ENCODE results near the gene C19orf12.

Gene C19orf12

GRCh38 chr19:29655648-29656335, 59.3 kb downstream of the C19orf12 start:
- Histone ChIP-seq H3K4me3 (ENCODE audit: low read depth, low read length) (no peak overlapping the region), H3K27ac (no peak overlapping the region), H3K36me3 (replicated peaks) (no peaks in the 10 kb centered on the region), H3K27me3 (replicated peaks) (peaks cover 3% of the 10 kb centered on the region)
- DNase-seq, result no peak
- no peak for TF ChIP-seq CTCF (IDR thresholded peaks at IDR 0.05; ENCODE audit: low read depth, low read length, missing control alignments)
- in situ Hi-C loops (cut with HindIII; ENCODE audit: low pct_ligation_motif_present, low sequenced_read_pairs), result no loop called here

- no peak for DNase-seq
- in situ Hi-C loops (cut with HindIII; ENCODE audit: low pct_ligation_motif_present, low sequenced_read_pairs), result no loop called here
- TF ChIP-seq CTCF (IDR thresholded peaks at IDR 0.05; ENCODE audit: low read depth, low read length, missing control alignments), result no peak
- Histone ChIP-seq H3K4me3 (ENCODE audit: low read depth, low read length) (no peak overlapping the region), H3K36me3 (replicated peaks) (no peaks in the 10 kb centered on the region), H3K27ac (no peak overlapping the region), H3K27me3 (replicated peaks) (peaks cover 3% of the 10 kb centered on the region)
Observed at GRCh38 chr19:29653398-29653797, 61.7 kb downstream of the C19orf12 start.

- in situ Hi-C loops (cut with HindIII; ENCODE audit: low pct_ligation_motif_present, low sequenced_read_pairs), result no loop called here
- Histone ChIP-seq H3K27ac (no peak overlapping the region), H3K4me3 (ENCODE audit: low read depth, low read length) (no peak overlapping the region), H3K36me3 (replicated peaks) (no peaks in the 10 kb centered on the region), H3K27me3 (replicated peaks) (peaks cover 3% of the 10 kb centered on the region)
- DNase-seq, result no peak
- TF ChIP-seq CTCF (IDR thresholded peaks at IDR 0.05; ENCODE audit: low read depth, low read length, missing control alignments), result no peak
Observed at GRCh38 chr19:29651622-29652394, 63.3 kb downstream of the C19orf12 start.

GRCh38 chr19:29650772-29651387, 64.2 kb downstream of the C19orf12 start:
- in situ Hi-C loops (cut with HindIII; ENCODE audit: low pct_ligation_motif_present, low sequenced_read_pairs), result no loop called here
- Histone ChIP-seq H3K27me3 (replicated peaks) (peaks cover 3% of the 10 kb centered on the region), H3K27ac (no peak overlapping the region), H3K36me3 (replicated peaks) (no peaks in the 10 kb centered on the region), H3K4me3 (ENCODE audit: low read depth, low read length) (no peak overlapping the region)
- no peak for TF ChIP-seq CTCF (IDR thresholded peaks at IDR 0.05; ENCODE audit: low read depth, low read length, missing control alignments)
- no peak for DNase-seq
